HG03520 (cell line): ENCODE data around the gene DNAH11.
"Not testable (repeated sequence)": the region's sequence is repeated elsewhere in the genome, so short reads cannot be mapped to it uniquely, and the experiment has no call there.

ENCODE experiments used
- ATAC-seq: cut with Tn5 transposase; IDR thresholded peaks from one replicate; pipeline ENCODE4 v1.9.1; 2021; ENCODE audit warnings: mild to moderate bottlenecking, moderate library complexity; ENCODE audit not compliant: unreplicated experiment

Gene DNAH11

DNA sequence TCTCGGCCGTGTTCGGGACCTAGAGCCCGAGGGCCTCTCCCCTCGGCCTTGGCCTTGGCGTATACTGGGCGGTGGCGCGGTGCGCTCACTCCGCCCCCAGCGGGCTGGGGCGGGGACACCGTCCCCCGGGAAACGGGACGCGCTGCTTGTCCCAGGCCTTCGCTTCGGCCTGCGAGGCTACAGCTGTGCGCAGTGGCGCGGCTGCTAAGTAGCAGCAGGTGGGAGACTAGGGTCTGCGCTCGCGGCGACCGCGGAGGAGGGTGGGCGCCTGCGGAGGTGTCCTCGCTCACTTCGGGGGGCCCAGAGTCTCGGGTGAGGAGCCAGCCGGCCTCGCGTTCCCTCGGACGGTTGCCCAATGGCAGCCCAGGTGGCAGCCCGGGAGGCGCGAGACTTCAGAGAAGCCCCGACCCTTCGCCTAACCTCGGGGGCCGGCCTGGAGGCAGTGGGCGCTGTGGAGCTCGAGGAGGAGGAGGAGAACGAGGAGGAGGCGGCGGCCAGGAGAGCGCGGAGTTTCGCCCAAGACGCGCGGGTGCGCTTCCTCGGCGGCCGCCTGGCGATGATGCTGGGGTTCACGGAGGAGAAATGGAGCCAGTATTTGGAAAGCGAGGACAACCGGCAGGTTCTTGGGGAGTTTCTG lies at the start of gene DNAH11:
DNAH11 (plus strand) TSS at position 149 of the 637 bp plus-strand sequence; CDS start at position 356, 207 bp downstream.
- no peak for ATAC-seq

GRCh38 chr7:21495731-21496130 lies 47.1 kb upstream of the DNAH11 start:
- no peak for ATAC-seq

GRCh38 chr7:21497072-21497471 lies 45.8 kb upstream of the DNAH11 start:
- no peak for ATAC-seq

- ATAC-seq = no peak
These were observed 42.6 kb upstream of the DNAH11 start for GRCh38 chr7:21500117-21500832.

- no peak for ATAC-seq
These were observed 38.8 kb upstream of the DNAH11 start for GRCh38 chr7:21504021-21504420.

- no peak for ATAC-seq
These were observed 35.1 kb upstream of the DNAH11 start for GRCh38 chr7:21507627-21508343.

GRCh38 chr7:21508538-21508937 lies 34.3 kb upstream of the DNAH11 start:
- no peak for ATAC-seq

DNA sequence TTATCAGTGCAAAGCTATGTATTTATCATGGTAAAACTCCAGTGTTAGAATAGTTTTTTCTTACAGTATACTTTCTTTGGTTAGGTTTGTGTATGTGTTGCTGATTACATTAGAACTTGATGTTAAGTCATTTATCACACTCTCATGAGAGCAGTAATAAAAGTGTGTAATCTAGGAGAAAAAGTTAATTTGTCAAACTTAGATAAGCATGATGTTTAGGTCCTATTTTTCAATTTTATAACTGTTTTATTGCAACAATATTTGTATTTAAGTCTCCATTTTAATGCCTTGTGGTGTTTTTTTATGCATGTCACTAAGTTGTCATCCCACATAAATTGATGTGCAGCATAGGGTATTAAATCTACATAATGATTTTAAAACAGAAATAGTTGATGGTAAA lies 28.8 kb upstream of the DNAH11 start:
- ATAC-seq = no peak

- no peak for ATAC-seq
These were observed 18.2 kb upstream of the DNAH11 start for GRCh38 chr7:21524680-21525079.

DNA sequence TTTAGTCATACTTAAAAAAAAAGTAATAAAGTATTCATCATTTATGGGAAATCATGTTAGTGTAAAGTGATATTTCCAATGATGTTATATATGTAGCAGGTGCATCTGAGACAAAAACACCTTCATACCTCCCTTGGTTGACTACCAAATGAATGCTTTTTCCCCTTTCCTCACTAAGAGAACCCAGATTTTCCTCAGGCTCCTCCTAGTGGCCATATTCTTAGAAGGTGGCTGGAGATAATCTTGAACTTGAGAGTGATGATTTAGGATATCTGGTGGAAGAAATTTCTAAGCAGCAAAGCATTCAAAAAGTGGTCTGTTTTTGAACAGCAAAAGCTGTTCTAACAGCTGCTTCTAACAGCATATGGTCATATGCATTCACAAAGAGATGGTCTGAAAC lies 16.8 kb upstream of the DNAH11 start:
- no peak for ATAC-seq

DNA sequence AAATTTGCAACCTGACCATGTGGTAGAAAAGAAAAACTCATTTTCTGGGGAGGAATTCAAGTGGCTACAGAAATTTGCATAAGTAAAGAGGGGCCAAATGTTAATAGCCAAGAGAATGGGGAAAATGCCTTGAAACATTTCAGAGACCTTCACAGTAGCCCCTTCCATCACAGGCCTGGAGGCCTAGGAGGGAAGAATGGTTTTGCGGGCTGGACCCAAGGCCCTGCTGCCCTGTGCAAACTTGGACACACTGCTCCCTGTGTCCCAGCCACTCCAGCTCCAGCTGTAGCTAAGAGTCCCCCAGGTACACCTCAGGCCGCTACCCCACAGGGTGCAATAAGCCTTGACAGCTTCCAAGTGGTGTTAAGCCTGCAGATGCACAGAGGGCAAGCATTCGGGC lies 16.4 kb upstream of the DNAH11 start:
- no peak for ATAC-seq

- ATAC-seq = not testable (repeated sequence)
These were observed 10.4 kb upstream of the DNAH11 start for GRCh38 chr7:21532485-21532884.

DNA sequence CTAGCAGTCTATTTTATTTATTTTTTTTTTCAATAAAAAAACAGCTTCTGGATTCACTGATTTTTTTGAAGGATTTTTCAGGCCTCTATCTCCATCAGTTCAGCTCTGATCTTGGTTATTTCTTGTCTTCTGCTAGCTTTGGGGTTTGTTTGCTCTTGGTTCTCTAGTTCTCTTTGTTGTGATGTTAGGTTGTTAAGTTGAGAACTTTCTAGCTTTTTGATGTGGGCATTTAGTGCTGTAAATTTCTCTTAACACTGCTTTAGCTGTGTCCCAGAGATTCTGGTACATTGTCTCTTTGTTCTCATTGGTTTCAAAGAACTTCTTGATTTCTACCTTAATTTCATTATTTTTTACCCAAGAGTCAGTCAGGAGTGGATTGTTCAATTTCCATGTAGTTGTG lies 9.2 kb upstream of the DNAH11 start:
- not testable (repeated sequence) for ATAC-seq

DNA sequence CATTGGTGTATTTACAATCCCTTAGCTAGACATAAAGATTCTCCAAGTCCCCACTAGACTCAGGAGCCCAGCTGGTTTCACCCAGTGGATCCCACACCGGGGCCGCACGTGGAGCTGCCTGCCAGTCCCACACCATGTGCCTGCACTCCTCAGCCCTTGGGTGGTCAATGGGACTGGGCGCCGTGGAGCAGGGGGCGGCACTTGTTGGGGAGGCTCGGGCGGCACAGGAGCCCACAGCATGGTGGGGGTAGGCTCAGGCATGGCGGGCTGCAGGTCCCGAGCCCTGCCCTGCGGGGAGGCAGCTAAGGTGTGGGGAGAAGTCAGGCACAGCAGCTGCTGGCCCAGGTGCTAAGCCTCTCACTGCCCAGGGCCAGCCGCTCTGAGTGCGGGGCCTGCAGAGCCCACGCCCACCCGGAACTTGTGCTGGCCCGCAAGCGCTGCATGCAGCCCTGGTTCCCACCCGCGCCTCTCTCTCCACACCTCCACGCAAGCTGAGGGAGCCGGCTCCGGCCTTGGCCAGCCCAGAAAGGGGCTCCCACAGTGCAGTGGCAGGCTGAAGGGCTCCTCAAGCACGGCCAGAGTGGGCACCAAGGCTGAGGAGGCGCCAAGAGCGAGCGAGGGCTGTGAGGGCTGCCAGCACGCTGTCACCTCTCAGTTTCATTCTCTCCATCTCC lies 6.3 kb upstream of the DNAH11 start:
- ATAC-seq = not testable (repeated sequence)

GRCh38 chr7:21538936-21539495 lies 3.8 kb upstream of the DNAH11 start:
- ATAC-seq = no peak

- ATAC-seq = no peak
These were observed 876 bp downstream of the DNAH11 start for GRCh38 chr7:21543528-21544302.

- no peak for ATAC-seq
These were observed 1.4 kb downstream of the DNAH11 start for GRCh38 chr7:21544303-21544656.

- no peak for ATAC-seq
These were observed 1.9 kb downstream of the DNAH11 start for GRCh38 chr7:21544715-21545114.

GRCh38 chr7:21547501-21547900 lies 4.7 kb downstream of the DNAH11 start:
- no peak for ATAC-seq

DNA sequence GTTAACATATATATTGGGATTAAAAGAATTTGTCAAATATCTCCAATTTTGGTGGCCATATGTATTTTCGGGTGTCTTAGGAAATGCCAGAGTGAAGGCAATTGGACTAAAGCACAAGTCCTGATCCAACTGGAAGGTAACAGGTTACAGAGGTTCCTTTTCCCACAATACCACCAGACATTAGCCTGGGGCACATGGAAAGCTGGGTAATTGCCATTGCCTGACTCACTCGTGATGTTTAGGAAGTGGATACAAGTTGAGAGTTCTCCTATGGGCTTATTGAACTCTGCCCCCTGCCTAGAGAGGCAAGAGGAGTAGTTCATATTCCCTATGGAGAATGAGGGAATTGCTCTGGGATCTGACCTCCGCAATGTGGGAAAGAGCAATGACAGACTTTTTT lies 5.7 kb downstream of the DNAH11 start:
- ATAC-seq = no peak
